Hepatocyte (in vitro differentiated cells): ENCODE measurements around the gene EPHA6.

Experiments used
- EZH2 ChIP-seq: fragments of 200-600 bp; sonication (generic); IDR thresholded peaks from 2 replicates; pipeline ENCODE4 v1.6.1; 2016; ENCODE audit warnings: antibody characterized with exemption, mild to moderate bottlenecking, borderline replicate concordance
- TF ChIP-seq, protein P1 (sequence below): fragments of 200-600 bp; sonication (generic); IDR thresholded peaks from 2 replicates; pipeline ENCODE4 v1.5.1; 2016; ENCODE audit warnings: antibody characterized with exemption, mild to moderate bottlenecking; ENCODE audit not compliant: poor library complexity

DNA sequence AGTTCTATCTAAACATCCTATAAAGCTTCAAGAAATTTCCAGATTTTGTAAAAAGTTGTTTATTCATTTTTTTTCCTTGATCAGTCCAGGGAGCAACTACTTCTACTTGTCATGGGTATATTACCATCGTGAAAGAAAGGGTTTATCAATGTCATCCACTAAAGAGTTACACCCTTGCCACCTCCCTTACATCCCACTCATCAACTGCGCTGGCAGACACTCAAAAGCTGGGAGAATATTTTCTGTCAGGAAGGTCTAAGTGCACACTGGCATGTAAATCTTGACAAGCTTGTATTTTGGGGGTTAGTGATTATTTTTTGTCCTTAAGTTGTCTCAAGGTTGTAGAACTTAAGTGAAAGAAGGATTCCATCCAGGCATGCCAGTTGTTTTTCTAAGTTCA, 761.8 kb downstream of the EPHA6 start:
- TF ChIP-seq, protein P1, sequence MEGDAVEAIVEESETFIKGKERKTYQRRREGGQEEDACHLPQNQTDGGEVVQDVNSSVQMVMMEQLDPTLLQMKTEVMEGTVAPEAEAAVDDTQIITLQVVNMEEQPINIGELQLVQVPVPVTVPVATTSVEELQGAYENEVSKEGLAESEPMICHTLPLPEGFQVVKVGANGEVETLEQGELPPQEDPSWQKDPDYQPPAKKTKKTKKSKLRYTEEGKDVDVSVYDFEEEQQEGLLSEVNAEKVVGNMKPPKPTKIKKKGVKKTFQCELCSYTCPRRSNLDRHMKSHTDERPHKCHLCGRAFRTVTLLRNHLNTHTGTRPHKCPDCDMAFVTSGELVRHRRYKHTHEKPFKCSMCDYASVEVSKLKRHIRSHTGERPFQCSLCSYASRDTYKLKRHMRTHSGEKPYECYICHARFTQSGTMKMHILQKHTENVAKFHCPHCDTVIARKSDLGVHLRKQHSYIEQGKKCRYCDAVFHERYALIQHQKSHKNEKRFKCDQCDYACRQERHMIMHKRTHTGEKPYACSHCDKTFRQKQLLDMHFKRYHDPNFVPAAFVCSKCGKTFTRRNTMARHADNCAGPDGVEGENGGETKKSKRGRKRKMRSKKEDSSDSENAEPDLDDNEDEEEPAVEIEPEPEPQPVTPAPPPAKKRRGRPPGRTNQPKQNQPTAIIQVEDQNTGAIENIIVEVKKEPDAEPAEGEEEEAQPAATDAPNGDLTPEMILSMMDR, result no peak
- TF ChIP-seq EZH2, result no peak
